ENCODE measurements around the gene DTX1.

DTX1 gene

GRCh38 chr12:113075137-113075683, 18.7 kb downstream of the DTX1 start:
- no peak for DNase-seq (ENCODE audit: low read depth, low spot score)
- no peak overlapping the region for H3K4me3 ChIP-seq (ENCODE audit: low read depth, low read length)
- in situ Hi-C loops (cut with HindIII; ENCODE audit: low sequenced_read_pairs): no loop called here
- no peak for TF ChIP-seq CTCF (IDR thresholded peaks at IDR 0.05; ENCODE audit: low read depth, low read length)

GRCh38 chr12:113077057-113077858, 20.7 kb downstream of the DTX1 start:
- no peak for TF ChIP-seq CTCF (IDR thresholded peaks at IDR 0.05; ENCODE audit: low read depth, low read length)
- H3K4me3 ChIP-seq (ENCODE audit: low read depth, low read length): no peak overlapping the region
- no peak for DNase-seq (ENCODE audit: low read depth, low spot score)
- in situ Hi-C loops (cut with HindIII; ENCODE audit: low sequenced_read_pairs): no loop called here

GRCh38 chr12:113077859-113078255, 21.3 kb downstream of the DTX1 start:
- H3K4me3 ChIP-seq (ENCODE audit: low read depth, low read length): no peak overlapping the region
- no peak for DNase-seq (ENCODE audit: low read depth, low spot score)
- no peak for TF ChIP-seq CTCF (IDR thresholded peaks at IDR 0.05; ENCODE audit: low read depth, low read length)
- in situ Hi-C loops (cut with HindIII; ENCODE audit: low sequenced_read_pairs): no loop called here

GRCh38 chr12:113081873-113082272, 25.3 kb downstream of the DTX1 start:
- TF ChIP-seq CTCF (IDR thresholded peaks at IDR 0.05; ENCODE audit: low read depth, low read length): no peak
- no peak for DNase-seq (ENCODE audit: low read depth, low spot score)
- in situ Hi-C loops (cut with HindIII; ENCODE audit: low sequenced_read_pairs): no loop called here
- no peak overlapping the region for H3K4me3 ChIP-seq (ENCODE audit: low read depth, low read length)

- no peak overlapping the region for H3K4me3 ChIP-seq (ENCODE audit: low read depth, low read length)
- DNase-seq (ENCODE audit: low read depth, low spot score): no peak
- no peak for TF ChIP-seq CTCF (IDR thresholded peaks at IDR 0.05; ENCODE audit: low read depth, low read length)
- in situ Hi-C loops (cut with HindIII; ENCODE audit: low sequenced_read_pairs): no loop called here
Observed at GRCh38 chr12:113082486-113083148, 26.1 kb downstream of the DTX1 start.

- DNase-seq (ENCODE audit: low read depth, low spot score): no peak
- in situ Hi-C loops (cut with HindIII; ENCODE audit: low sequenced_read_pairs): no loop called here
- H3K4me3 ChIP-seq (ENCODE audit: low read depth, low read length): no peak overlapping the region
- TF ChIP-seq CTCF (IDR thresholded peaks at IDR 0.05; ENCODE audit: low read depth, low read length): no peak
Observed at GRCh38 chr12:113083863-113084435, 27.4 kb downstream of the DTX1 start.

Measured in astrocyte of the spinal cord (primary cell).